ENCODE results near the gene HOXA2. TPM values are rescaled to one million over a fixed set of nuclear protein-coding genes. Genes with fewer than 3 reads are reported as not detected.

HOXA2 gene
- total RNA-seq, 4 donors from 2014 or later: 4.7 to 24.8 (median 8.9) TPM

DNA sequence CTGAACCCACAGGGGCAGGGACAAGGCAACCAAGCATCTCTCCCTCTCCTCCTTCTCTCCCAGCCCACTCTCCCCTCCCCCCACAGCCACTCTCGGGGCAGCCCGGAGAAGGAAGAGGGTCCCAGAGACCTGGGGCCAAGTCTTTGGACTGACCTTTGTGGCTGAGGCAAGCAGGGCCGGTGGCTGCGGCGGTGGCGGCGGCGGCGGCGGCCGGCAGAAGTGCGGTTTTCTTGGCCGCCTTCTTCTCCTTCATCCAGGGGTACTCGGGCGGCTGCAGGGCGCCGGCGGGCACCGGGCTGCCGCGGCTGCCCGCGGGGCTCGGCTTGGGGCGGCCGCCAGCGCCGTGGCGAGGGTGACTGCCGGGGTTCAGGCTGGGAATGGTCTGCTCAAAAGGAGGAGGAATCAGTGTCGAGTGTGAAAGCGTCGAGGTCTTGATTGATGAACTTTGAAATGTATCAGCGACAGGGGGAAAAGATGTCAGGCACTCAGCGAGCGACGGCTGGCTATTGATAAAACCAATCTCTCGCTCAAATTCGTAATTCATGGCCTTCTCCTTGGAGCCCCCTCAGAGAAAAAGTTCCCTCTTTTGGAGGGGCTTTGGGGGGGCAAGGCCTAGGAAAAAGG is 414 bp downstream of the HOXA2 start:
- H3K9me3 ChIP-seq: no peaks in the 10 kb centered on the region
- no peak for TF ChIP-seq POLR2A (IDR thresholded peaks at IDR 0.05)
- TF ChIP-seq, protein P1, sequence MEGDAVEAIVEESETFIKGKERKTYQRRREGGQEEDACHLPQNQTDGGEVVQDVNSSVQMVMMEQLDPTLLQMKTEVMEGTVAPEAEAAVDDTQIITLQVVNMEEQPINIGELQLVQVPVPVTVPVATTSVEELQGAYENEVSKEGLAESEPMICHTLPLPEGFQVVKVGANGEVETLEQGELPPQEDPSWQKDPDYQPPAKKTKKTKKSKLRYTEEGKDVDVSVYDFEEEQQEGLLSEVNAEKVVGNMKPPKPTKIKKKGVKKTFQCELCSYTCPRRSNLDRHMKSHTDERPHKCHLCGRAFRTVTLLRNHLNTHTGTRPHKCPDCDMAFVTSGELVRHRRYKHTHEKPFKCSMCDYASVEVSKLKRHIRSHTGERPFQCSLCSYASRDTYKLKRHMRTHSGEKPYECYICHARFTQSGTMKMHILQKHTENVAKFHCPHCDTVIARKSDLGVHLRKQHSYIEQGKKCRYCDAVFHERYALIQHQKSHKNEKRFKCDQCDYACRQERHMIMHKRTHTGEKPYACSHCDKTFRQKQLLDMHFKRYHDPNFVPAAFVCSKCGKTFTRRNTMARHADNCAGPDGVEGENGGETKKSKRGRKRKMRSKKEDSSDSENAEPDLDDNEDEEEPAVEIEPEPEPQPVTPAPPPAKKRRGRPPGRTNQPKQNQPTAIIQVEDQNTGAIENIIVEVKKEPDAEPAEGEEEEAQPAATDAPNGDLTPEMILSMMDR (IDR thresholded peaks at IDR 0.05): no peak
- peak overlapping the region; percentile 56 to 93 (median 74) for H3K27ac ChIP-seq
- H3K27me3 ChIP-seq: no peaks in the 10 kb centered on the region
- peaks cover 0 to 23% (median 3%) of the 10 kb centered on the region in 4 donors for H3K4me1 ChIP-seq
- no peaks in the 10 kb centered on the region for H3K36me3 ChIP-seq
- H3K4me3 ChIP-seq: peak overlapping the region; percentile 21 to 66 (median 37)
- DNase-seq: peak in 1 of 3 donors; percentile 68

DNA sequence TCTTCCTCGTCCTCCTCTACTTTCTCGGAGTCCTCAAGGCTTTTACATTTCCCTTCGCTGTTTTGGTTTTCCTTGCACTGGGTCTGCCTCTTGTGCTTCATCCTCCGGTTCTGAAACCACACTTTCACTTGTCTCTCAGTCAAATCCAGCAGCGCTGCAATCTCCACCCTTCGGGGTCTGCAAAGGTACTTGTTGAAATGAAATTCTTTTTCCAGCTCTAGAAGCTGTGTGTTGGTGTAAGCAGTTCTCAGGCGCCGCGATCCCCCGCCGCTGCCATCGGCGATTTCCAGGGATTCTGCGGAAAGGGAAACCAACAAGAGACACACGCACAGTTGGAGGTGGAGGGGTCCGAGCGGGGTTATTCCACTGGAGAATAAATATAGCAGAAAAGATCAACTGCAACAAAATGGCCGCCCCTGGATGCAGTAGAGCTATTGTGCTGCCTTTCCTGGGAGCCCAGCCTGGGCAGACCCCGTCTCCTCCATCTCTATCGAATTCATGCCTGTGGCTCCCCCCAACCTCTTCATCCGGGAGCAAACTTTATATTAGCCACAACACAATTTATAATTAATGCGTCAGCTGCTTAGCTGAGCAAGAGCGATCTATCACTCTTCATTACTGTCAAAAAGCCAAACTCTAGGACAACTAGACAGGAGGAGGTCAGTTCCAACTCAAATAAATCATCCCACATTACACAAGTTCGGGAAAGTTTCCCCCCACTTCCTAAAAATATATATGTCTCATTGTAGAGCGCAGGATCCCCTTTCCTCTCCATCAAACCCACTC is 1.1 kb downstream of the HOXA2 start:
- H3K4me3 ChIP-seq: peak overlapping the region; percentile 21 to 66 (median 37)
- no peaks in the 10 kb centered on the region for H3K36me3 ChIP-seq
- no peaks in the 10 kb centered on the region for H3K27me3 ChIP-seq
- TF ChIP-seq POLR2A (IDR thresholded peaks at IDR 0.05): no peak
- TF ChIP-seq, protein P1 (IDR thresholded peaks at IDR 0.05): no peak
- H3K9me3 ChIP-seq: no peaks in the 10 kb centered on the region
- H3K4me1 ChIP-seq: peaks cover 0 to 23% (median 5%) of the 10 kb centered on the region in 4 donors
- H3K27ac ChIP-seq: peak overlapping the region; percentile 56 to 93 (median 74)
- peak in 2 of 3 donors; percentile 50 to 70 for DNase-seq

DNA sequence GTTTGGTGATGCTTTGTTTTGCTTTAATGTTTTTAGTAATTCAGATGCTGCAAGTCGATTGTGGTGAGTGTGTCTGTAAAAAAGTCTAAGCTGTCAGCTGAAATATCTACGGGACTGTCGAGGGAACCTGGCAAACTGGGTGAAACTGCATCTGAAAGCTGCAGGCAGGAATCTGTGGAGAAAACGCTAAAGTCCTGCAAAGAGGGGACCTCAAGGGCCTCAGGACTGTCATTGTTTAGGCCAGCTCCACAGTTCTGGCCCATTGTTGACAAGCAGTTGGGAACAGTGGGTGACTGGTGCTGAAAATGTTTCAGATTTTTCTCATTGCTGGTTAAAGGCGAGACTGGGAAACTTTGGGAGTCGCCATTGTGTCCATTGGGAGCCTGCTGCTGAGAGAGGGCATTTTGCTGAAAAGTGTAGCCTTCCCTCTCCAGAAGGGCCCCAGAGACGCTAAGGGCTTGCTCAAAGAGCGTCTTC is 1.8 kb downstream of the HOXA2 start:
- no peaks in the 10 kb centered on the region for H3K9me3 ChIP-seq
- H3K27ac ChIP-seq: peak overlapping the region; percentile 56 to 93 (median 74)
- no peaks in the 10 kb centered on the region for H3K36me3 ChIP-seq
- no peak for DNase-seq
- peaks cover 0 to 23% (median 5%) of the 10 kb centered on the region in 4 donors for H3K4me1 ChIP-seq
- no peaks in the 10 kb centered on the region for H3K27me3 ChIP-seq
- H3K4me3 ChIP-seq: peak overlapping the region in 2 of 4 donors; percentile 52 to 66
- no peak for TF ChIP-seq POLR2A (IDR thresholded peaks at IDR 0.05)
- TF ChIP-seq, protein P1 (IDR thresholded peaks at IDR 0.05): no peak

DNA sequence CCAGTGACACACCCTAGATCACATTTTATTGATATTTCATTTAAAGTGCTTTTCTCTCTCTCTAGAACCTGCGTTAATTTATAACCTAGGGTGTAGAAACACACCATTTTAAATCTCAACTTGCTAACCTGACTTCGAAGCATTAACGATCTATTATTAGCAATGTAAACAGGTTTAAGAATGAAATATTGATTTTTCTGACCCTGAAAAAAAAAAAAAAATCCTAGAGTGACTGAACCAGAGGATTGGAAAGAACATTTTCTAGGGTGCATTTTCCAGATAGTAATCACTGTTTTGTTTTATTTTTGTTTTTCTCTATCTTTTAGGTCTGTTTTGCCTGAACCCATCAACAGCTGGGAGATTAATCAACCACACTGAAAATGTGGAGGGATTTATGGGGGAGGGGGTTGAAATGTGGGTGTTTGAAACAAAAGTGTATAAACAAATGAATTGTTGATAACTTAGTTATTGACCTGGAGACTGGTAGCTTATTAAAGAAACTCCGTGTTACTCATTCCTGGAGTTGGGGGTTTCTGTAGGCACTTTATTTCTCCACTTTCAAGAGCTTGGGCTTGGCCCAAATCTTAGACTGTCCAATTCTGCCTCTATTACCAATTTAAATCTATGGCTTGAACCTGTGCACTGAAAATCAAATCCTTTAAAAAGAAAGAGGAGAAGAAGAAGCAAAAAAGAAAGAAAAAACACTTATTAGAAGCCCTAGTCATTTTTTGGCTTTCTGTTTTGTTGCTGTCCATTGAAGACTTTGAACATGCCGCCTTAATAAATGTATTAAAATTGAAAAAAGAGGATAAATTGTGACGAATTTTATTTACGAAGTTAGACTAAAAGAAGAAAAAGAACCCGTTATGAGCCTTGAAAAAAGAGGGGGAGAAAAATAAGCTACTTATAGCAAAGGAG is 2.8 kb downstream of the HOXA2 start:
- DNase-seq: no peak
- Histone ChIP-seq H3K4me1 (peaks cover 0 to 30% (median 5%) of the 10 kb centered on the region in 4 donors), H3K36me3 (no peaks in the 10 kb centered on the region), H3K9me3 (no peaks in the 10 kb centered on the region), H3K27me3 (no peaks in the 10 kb centered on the region), H3K27ac (peak overlapping the region; percentile 47 to 93 (median 78)), H3K4me3 (peak overlapping the region in 2 of 4 donors; percentile 75 to 82)
- no peak for TF ChIP-seq POLR2A (IDR thresholded peaks at IDR 0.05)
- TF ChIP-seq, protein P1 (IDR thresholded peaks at IDR 0.05): no peak

Measured in Peyer's patch (tissue), 4 donors.